HG03378 (cell line): ENCODE results near the gene MNX1.

ENCODE experiments used
- ATAC-seq: cut with Tn5 transposase; IDR thresholded peaks from one replicate; pipeline ENCODE4 v1.9.1; 2021; ENCODE audit warnings: mild to moderate bottlenecking, moderate library complexity; ENCODE audit not compliant: unreplicated experiment

MNX1 gene

GRCh38 chr7:157033483-157034473, 23.3 kb upstream of the MNX1 start:
- ATAC-seq = no peak

GRCh38 chr7:157032644-157033482, 22.4 kb upstream of the MNX1 start:
- ATAC-seq = no peak

- ATAC-seq = no peak
Observed at GRCh38 chr7:157032128-157032527, 21.7 kb upstream of the MNX1 start.

- ATAC-seq = no peak
Observed at GRCh38 chr7:157028199-157028903, 17.9 kb upstream of the MNX1 start.

- no peak for ATAC-seq
Observed at GRCh38 chr7:157027568-157028198, 17.2 kb upstream of the MNX1 start.

- ATAC-seq = no peak
Observed at GRCh38 chr7:157024716-157025115, 14.3 kb upstream of the MNX1 start.

GRCh38 chr7:157023589-157023905, 13.1 kb upstream of the MNX1 start:
- no peak for ATAC-seq

GRCh38 chr7:157022681-157023588, 12.5 kb upstream of the MNX1 start:
- no peak for ATAC-seq

GRCh38 chr7:157021871-157022680, 11.6 kb upstream of the MNX1 start:
- ATAC-seq = no peak

- ATAC-seq = no peak
Observed at GRCh38 chr7:157021071-157021870, 10.8 kb upstream of the MNX1 start.

- no peak for ATAC-seq
Observed at GRCh38 chr7:157020514-157021070, 10.1 kb upstream of the MNX1 start.

GRCh38 chr7:157019718-157020451, 9.4 kb upstream of the MNX1 start:
- ATAC-seq = no peak

- no peak for ATAC-seq
Observed at GRCh38 chr7:157018997-157019608, 8.6 kb upstream of the MNX1 start.

GRCh38 chr7:157018328-157018996, 8.0 kb upstream of the MNX1 start:
- no peak for ATAC-seq

GRCh38 chr7:157017603-157018327, 7.3 kb upstream of the MNX1 start:
- ATAC-seq = no peak
